SK-N-MC (cell line): ENCODE measurements around the gene APPBP2.

Experiments
- EZH2 ChIP-seq: fragments of 200-600 bp; sonication (generic); IDR thresholded peaks from one replicate; pipeline ENCODE4 v1.6.1; 2017; ENCODE audit warnings: antibody characterized with exemption
- POLR2AphosphoS5 ChIP-seq: IDR thresholded peaks from 2 replicates; pipeline ENCODE4 v1.6.1; 2012; ENCODE audit warnings: mild to moderate bottlenecking, low read depth, low read length, borderline replicate concordance

GRCh38 chr17:60421273-60422161 is 104.5 kb downstream of the APPBP2 start:
- TF ChIP-seq POLR2AphosphoS5 (no peak), EZH2 (no peak)
